CD4-positive, alpha-beta T cell treated with Interleukin-15 for 1 hour (primary cell): ENCODE results near the gene SLC22A3.
"Not testable (repeated sequence)": the region's sequence is repeated elsewhere in the genome, so short reads cannot be mapped to it uniquely, and the experiment has no call there.

Experiments used
- DNase-seq: peaks from one replicate; pipeline ENCODE4 v3.0.0-alpha.2; 2020

SLC22A3 gene

GRCh38 chr6:160420253-160420968 is 72.2 kb downstream of the SLC22A3 start:
- no peak for DNase-seq

DNA sequence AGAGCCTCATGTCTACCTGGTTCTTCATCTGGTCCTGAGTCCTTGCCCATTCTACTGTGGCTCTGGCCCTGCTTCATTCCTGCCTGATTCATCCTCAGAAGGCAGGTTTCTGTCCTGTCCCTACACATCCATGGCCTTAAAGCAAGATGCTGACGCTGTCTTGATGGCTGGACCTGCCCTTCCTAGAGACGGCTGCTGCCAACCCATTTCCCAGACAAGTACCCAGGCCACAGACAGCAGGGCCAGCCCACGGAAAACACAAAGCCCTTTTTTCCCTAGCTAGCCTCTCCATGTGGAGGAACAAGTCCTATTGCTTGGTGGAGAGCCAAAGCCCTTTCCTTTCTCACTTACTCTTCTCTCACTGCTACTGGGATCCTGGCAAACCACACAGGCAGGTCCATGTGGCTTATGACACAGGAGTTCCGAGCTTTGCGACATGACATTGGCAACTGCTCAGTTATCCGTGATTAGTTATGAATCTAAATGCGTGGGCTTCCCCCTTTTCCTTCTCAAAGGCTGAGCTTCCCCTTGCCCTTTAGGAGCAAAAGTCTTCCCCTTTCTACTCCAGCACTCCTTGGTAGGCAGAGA is 72.9 kb downstream of the SLC22A3 start:
- no peak for DNase-seq

GRCh38 chr6:160421854-160422253 is 73.7 kb downstream of the SLC22A3 start:
- DNase-seq = no peak

- no peak for DNase-seq
Observed at GRCh38 chr6:160424256-160424655, 76.1 kb downstream of the SLC22A3 start.

DNA sequence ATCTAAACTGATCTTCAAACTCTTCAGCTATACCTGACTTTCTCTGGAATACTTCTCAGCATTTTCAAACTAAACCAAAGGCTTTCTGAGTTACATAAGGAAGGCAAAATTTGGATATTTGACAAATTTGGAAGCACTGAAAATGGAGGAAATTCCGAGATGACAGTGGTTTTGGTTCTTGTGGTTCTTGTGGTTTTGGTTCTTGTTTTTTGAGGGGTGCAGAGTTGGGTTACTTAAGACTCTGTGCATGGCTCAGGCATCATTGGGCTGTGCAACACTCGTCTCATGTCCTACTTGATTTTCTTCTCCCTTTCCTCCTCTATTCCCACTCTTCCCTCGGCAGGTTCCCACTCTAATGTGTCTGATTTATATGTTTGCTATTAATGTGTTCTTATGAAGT is 78.0 kb downstream of the SLC22A3 start:
- DNase-seq = no peak

- DNase-seq = no peak
Observed at GRCh38 chr6:160427312-160428068, 79.3 kb downstream of the SLC22A3 start.

- DNase-seq = no peak
Observed at GRCh38 chr6:160428069-160428430, 79.9 kb downstream of the SLC22A3 start.

GRCh38 chr6:160428818-160429619 is 80.8 kb downstream of the SLC22A3 start:
- DNase-seq = no peak

GRCh38 chr6:160429620-160429895 is 81.4 kb downstream of the SLC22A3 start:
- DNase-seq = no peak

DNA sequence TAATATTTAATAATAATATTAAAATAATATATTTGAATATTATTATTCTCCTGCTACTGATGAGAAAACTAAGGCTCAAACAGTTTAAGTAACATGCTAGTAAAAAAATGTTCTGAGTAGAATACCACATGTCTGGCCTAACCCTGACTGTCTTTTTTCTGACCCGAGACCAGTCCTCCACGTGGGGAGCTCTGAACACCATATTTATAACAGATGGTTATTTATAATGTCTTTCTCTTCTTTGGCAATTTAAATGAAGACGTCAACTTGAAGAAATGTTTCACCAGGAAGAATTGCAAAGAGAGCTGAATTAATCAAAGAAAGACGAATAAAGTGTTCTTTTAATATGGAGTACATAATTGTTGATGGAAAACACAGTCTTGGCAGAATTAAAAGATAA is 82.0 kb downstream of the SLC22A3 start:
- DNase-seq = no peak

- DNase-seq = no peak
Observed at GRCh38 chr6:160430751-160431150, 82.6 kb downstream of the SLC22A3 start.

GRCh38 chr6:160431226-160431625 is 83.0 kb downstream of the SLC22A3 start:
- DNase-seq = no peak

DNA sequence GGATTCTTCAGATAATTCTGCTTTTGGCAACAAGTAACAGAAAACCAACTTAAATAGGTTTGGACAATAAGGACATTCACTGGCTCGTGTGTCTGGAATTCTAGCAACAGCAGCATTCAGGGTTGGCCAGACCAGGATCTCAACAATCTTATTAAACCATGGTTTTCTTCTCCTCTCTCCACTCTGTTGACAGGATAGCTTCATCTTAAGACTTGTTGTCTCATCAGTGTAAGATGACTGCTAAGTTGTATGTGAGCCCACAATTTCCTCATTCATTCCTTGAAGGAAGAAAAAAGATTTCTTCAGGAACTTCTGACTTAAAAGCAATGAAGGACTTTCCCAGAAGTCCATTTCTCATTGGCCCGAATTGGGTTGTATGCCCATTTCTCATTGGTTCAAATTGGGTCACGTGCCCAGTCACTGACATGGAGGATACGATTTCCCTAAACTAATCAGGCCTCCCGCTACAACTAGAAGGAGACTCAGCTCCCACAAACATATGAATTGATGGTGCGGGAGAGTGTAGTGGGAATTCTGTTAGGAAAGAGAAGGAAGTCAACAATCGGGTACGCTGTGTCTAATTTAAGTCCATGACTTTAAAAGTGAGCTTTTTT is 83.7 kb downstream of the SLC22A3 start:
- DNase-seq = no peak

DNA sequence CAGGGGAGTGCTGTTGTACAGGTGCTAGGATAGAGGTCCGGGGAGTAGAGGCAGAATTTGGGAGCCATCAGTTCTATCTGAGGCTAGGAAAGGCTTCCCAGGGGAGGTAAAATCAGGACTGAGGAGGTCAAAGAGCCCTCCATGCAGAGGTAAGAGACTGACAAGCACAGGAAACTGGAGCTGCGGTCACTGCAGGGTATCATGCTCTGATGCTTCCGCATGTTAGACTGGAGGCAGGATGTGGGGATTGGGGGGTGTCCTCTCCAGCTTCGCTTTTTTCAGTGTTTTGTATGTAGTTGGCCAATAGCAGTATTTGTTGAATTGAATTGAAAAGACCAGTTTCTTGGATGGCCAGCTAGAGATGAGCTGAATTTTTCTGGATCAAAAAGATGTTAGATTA is 87.8 kb downstream of the SLC22A3 start:
- DNase-seq = no peak

- no peak for DNase-seq
Observed at GRCh38 chr6:160437154-160437553, 89.0 kb downstream of the SLC22A3 start.

DNA sequence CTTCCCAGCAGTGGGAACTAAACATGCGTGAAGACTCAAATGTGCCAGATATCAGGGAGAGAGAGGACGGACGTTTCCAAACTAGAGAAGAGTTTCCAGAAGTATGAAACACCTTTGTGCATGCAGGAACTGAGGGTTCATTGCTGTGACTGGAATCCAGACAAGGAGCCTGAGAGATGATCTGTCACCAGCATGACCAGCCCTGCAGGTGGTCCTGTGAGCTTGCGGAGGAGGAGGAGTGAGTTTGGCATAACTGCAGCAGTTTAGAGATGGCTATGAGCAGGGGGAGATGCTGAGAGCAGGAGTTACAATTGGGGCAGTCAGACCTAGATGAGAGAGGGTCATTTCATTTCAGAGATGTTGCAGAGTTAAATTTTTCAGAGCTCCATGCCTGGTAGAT is 89.6 kb downstream of the SLC22A3 start:
- DNase-seq = no peak

DNA sequence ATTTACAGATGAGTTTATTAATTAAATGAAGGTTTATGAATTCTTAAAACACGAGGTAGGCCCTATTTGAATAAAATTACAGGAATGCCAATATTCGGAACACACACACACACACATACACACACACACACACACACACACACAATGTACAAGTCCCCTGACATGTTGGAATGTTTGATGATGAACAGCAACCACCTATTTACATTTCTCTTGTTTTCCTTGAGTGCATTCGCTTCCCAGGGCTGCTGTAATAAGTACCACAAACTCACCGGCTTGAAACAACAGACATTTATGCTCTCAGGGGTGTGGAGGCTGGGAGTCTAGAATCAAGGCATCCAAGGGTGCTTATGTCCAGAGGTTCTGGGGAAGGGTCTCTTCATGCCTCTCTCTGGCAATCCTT is 90.3 kb downstream of the SLC22A3 start:
- no peak for DNase-seq

DNA sequence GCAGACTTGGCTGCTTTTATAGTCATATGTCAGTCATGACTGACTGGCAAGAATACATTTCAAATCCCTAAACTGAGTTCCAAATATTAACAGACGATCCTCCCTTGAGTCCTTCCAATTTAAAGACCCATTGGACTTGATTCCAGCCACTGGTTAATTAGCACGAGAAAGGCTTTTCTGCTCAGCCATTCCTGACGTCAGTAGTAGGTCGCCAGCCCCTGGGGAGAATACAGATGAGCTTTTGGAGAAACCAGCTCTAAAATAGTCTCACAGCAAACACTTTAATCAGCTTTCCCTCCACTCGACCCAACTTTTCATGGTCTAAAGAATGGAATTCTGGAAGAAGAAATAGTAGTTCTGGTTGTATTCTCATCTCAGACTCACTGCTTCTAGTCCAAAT is 91.6 kb downstream of the SLC22A3 start:
- no peak for DNase-seq

GRCh38 chr6:160442151-160442550 is 94.0 kb downstream of the SLC22A3 start:
- no peak for DNase-seq

DNA sequence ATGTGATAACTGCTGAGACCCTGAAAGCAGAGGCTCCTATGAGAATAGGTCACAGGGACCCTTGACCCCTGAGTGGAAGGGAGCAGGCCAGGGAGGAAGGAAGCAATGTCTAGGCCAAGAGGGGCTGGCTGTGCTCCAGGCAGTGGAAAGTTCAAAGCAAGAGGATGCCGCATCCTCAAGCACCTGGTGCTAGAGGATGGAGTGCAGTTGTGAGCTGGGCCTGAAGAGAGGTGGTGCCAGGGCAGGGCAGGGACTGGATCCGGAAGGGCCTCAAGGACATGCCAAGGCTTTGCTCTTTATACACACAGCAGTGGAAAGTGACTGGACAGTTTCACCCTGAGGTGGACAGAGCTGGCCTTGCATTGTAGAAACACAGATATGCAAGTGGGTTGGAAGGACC is 97.0 kb downstream of the SLC22A3 start:
- no peak for DNase-seq

- DNase-seq = no peak
Observed at GRCh38 chr6:160447350-160447749, 99.2 kb downstream of the SLC22A3 start.

DNA sequence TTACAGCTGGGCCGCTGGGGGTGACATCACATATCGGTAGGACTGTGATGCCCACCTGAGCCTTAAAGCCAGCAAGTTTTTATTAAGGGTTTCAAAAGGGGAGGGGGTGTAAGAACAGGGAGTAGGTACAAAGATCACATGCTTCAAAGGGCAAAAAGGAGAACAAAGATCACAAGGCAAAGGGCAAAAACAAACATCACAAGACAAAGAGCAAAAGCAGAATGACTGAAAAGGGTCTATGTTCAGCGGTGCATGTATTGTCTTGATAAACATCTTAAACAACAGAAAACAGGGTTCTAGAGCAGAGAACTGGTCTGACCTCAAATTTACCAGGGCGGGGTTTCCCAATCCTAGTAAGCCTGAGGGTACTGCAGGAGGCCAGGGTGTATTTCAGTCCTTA is 101.6 kb downstream of the SLC22A3 start:
- not testable (repeated sequence) for DNase-seq

- no peak for DNase-seq
Observed at GRCh38 chr6:160450849-160451248, 102.7 kb downstream of the SLC22A3 start.
